ENCODE data around the gene PRPH. TPM values are rescaled to one million over a fixed set of nuclear protein-coding genes. Genes with fewer than 3 reads are reported as not detected.
"Not testable (repeated sequence)": the region's sequence is repeated elsewhere in the genome, so short reads cannot be mapped to it uniquely, and the experiment has no call there.

PRPH gene
- total and polyA plus RNA-seq, 5 donors, result 0.57 to 2.0 (median 0.94) TPM

DNA sequence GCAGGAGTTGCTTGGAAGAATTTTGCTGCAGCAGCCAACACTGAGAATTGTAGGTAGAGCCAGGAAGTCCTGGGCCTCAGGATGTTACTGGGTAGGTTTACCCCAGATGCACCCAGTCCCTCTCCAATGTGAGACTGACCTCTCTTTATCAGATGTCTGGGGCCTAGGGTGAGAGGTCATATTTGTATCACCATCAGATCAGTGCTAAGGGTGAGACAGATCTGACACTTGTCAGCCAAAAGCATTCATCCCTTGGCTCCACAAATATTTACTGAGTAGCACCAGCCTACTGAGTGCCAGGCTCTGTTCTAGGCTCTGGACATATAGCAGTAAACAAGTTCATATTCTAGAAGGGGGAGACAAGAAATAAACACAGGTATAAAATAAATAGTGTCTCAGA lies 32.4 kb downstream of the PRPH start:
- H3K27ac ChIP-seq (ENCODE audit: low read length), result no peak overlapping the region
- DNase-seq (no peak), ATAC-seq (no peak)
- no peaks in the 10 kb centered on the region for H3K9me3 ChIP-seq (ENCODE audit: control insufficient read depth, low read length)
- no peaks in the 10 kb centered on the region for H3K27me3 ChIP-seq (ENCODE audit: control insufficient read depth, insufficient read depth)
- no peaks in the 10 kb centered on the region for H3K4me1 ChIP-seq (ENCODE audit: control insufficient read depth, insufficient read depth, low read length)
- no peak overlapping the region for H3K4me3 ChIP-seq (ENCODE audit: low read length)
- intact Hi-C loops (cut with DNase I), result no loop called here

DNA sequence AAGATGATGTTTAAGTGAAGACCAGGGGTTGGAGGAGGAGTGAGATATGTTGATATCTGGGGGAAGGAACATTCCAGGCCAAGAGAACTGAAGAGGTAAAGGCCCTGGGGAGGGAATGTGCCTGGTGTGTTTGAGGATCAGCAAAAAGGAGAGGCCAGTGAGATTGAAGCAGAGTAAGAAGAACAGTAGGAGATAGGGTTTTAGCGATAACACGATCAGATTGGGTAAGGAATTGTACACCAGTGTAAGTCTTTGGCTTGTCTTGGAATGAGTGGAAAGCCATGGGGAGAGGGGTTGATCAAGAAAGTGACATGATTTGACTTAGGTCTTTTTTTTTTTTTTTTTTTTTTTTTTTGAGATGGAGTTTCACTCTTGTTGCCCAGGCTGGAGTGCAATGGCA lies 32.9 kb downstream of the PRPH start:
- no peaks in the 10 kb centered on the region for H3K9me3 ChIP-seq (ENCODE audit: control insufficient read depth, low read length)
- 98% methylated on average over 2 of the region's 2 CpGs for WGBS
- no peaks in the 10 kb centered on the region for H3K4me1 ChIP-seq (ENCODE audit: control insufficient read depth, insufficient read depth, low read length)
- intact Hi-C loops (cut with DNase I), result no loop called here
- DNase-seq (no peak), ATAC-seq (no peak)
- no peaks in the 10 kb centered on the region for H3K27me3 ChIP-seq (ENCODE audit: control insufficient read depth, insufficient read depth)
- no peak overlapping the region for H3K4me3 ChIP-seq (ENCODE audit: low read length)
- H3K27ac ChIP-seq (ENCODE audit: low read length), result no peak overlapping the region

DNA sequence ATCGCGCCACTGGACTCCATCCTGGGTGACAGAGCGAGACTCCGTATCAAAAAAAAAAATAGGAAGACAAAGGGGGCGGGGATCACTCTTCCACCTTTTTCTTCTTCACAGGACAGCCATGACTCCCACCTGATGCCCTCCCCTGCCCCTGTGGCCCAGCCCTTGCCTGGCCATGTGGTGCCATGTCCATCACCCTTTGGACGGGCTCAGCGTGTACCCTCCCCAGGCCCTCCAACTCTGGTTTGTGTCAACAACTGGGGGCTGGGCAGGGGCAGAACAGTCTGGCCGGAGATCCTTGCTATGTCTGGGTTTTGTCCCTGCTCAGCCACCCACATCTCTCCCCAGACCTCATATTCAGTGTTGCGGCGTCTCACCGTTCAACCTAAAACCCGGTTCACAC lies 33.9 kb downstream of the PRPH start:
- ATAC-seq (no peak), DNase-seq (peak in 1 of 3 donors; percentile 37)
- Histone ChIP-seq H3K4me1 (ENCODE audit: control insufficient read depth, insufficient read depth, low read length) (no peaks in the 10 kb centered on the region), H3K27ac (ENCODE audit: low read length) (no peak overlapping the region), H3K9me3 (ENCODE audit: control insufficient read depth, low read length) (no peaks in the 10 kb centered on the region), H3K27me3 (ENCODE audit: control insufficient read depth, insufficient read depth) (no peaks in the 10 kb centered on the region), H3K4me3 (ENCODE audit: low read length) (no peak overlapping the region)
- 96% methylated on average over 12 of the region's 12 CpGs for WGBS
- intact Hi-C loops (cut with DNase I), result no loop called here

GRCh38 chr12:49330032-49330619 lies 35.2 kb downstream of the PRPH start:
- no peak overlapping the region for H3K27ac ChIP-seq (ENCODE audit: low read length)
- no peaks in the 10 kb centered on the region for H3K4me1 ChIP-seq (ENCODE audit: control insufficient read depth, insufficient read depth, low read length)
- intact Hi-C loops (cut with DNase I), result loop anchor here in 1 of 4 donors (10.0 kb wide), 1 partner anchor 45 kb away; no protein-coding TSS in a partner anchor
- ATAC-seq (no peak), DNase-seq (no peak)
- H3K27me3 ChIP-seq (ENCODE audit: control insufficient read depth, insufficient read depth), result no peaks in the 10 kb centered on the region
- no peak overlapping the region for H3K4me3 ChIP-seq (ENCODE audit: low read length)
- 88% methylated on average over 7 of the region's 7 CpGs for WGBS
- H3K9me3 ChIP-seq (ENCODE audit: control insufficient read depth, low read length), result no peaks in the 10 kb centered on the region

DNA sequence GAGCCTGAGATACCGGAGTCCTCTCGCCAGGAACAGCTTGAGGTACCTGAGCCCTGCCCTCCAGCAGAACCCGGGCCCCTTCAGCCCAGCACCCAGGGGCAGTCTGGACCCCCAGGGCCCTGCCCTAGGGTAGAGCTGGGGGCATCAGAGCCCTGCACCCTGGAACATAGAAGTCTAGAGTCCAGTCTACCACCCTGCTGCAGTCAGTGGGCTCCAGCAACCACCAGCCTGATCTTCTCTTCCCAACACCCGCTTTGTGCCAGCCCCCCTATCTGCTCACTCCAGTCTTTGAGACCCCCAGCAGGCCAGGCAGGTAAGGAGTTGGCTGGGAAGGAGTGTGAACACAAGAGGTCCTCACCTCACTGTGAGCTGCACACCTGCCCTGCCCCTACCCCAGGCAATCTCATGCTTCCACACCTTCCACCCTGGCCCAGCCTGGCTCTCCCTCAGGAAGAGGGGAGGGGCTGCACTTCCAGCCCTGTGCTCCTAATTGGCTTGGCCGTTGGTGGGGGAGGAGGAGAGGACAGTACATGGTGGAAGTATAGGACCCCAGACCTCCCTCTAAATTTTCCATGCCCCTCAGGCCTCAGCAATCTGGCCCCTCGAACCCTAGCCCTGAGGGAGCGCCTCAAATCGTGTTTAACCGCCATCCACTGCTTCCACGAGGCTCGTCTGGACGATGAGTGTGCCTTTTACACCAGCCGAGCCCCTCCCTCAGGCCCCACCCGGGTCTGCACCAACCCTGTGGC lies 35.9 kb downstream of the PRPH start:
- Histone ChIP-seq H3K4me1 (ENCODE audit: control insufficient read depth, insufficient read depth, low read length) (no peaks in the 10 kb centered on the region), H3K4me3 (ENCODE audit: low read length) (no peak overlapping the region), H3K9me3 (ENCODE audit: control insufficient read depth, low read length) (no peaks in the 10 kb centered on the region), H3K27ac (ENCODE audit: low read length) (no peak overlapping the region), H3K27me3 (ENCODE audit: control insufficient read depth, insufficient read depth) (no peaks in the 10 kb centered on the region)
- WGBS, result 77% methylated on average over 14 of the region's 14 CpGs
- intact Hi-C loops (cut with DNase I), result loop anchor here in 1 of 4 donors (10.0 kb wide), 1 partner anchor 46 kb away; no protein-coding TSS in a partner anchor
- no peak for DNase-seq
- ATAC-seq, result no peak

DNA sequence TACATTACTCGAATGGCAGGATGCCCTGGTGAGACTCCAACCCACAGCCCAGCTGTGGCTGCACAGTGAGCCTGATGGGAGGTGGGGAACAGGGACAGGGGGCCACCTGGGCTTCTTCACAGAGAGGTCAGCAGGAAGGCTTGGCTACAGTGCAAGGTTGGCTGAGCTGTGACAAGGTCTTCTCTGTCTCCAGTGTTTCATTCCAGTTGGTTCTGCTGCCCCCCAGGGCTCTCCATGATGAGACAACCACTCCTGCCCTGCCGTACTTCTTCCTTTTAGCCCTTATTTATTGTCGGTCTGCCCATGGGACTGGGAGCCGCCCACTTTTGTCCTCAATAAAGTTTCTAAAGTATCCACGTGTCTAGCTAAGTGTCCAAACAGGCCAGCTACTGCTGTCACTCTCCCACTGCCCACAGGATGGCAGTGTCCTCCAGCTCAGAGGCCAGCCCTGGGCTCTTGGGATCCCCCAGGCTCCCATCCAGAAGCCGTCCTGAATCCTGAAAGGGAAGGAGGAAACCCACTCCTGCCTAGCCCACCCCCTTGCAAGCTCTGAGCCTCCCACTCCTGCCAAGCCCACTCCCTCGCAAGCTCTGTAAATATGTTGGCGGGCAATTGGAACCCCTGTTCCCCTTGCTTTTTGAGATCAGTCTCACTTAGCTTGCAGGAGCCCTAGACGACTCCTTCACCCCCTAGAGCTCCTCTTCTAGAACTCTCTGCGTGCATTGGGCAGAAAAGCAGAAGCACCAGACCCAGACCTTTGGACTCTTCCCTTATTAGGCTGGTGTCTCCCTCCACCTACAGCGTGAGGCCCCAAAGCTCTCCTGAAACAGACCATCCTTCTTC lies 36.7 kb downstream of the PRPH start:
- ATAC-seq (peak; percentile 81), DNase-seq (peak; percentile 74 to 85 (median 85))
- H3K27ac ChIP-seq (ENCODE audit: low read length), result no peak overlapping the region
- no peak overlapping the region for H3K4me3 ChIP-seq (ENCODE audit: low read length)
- intact Hi-C loops (cut with DNase I), result loop anchor here in 1 of 4 donors (10.0 kb wide), 1 partner anchor 47 kb away; no protein-coding TSS in a partner anchor
- H3K4me1 ChIP-seq (ENCODE audit: control insufficient read depth, insufficient read depth, low read length), result no peaks in the 10 kb centered on the region
- H3K27me3 ChIP-seq (ENCODE audit: control insufficient read depth, insufficient read depth), result no peaks in the 10 kb centered on the region
- H3K9me3 ChIP-seq (ENCODE audit: control insufficient read depth, low read length), result no peaks in the 10 kb centered on the region
- WGBS, result 40% methylated on average over 11 of the region's 11 CpGs

DNA sequence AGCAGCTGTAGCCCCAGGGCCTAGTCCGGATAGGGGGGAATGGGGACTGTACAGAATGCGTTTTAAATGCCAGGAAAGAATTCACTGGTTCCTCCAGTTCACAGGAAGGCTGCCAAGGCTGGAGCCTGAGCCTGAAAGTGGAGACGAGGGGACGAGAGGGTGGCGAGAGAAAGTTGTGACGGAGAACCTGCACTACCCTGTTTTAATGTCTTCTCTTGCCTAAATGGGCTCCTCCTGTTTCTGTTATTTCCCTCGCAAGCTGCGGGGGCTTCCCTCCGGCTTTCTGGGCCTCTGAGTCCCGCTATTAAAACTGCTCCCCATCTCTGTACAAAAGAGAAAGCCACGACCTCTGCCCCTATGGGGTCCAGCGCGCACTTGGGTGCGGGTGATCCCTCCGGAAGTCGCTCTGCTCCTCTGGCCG lies 37.5 kb downstream of the PRPH start:
- peaks cover 2% of the 10 kb centered on the region for H3K4me1 ChIP-seq (ENCODE audit: control insufficient read depth, insufficient read depth, low read length)
- H3K27me3 ChIP-seq (ENCODE audit: control insufficient read depth, insufficient read depth), result no peaks in the 10 kb centered on the region
- 72% methylated on average over 17 of the region's 17 CpGs for WGBS
- DNase-seq (no peak), ATAC-seq (no peak)
- no peak overlapping the region for H3K4me3 ChIP-seq (ENCODE audit: low read length)
- H3K27ac ChIP-seq (ENCODE audit: low read length), result no peak overlapping the region
- intact Hi-C loops (cut with DNase I), result loop anchor here in 1 of 4 donors (10.0 kb wide), 1 partner anchor 48 kb away; no protein-coding TSS in a partner anchor
- no peaks in the 10 kb centered on the region for H3K9me3 ChIP-seq (ENCODE audit: control insufficient read depth, low read length)

GRCh38 chr12:49332891-49333371 lies 38.0 kb downstream of the PRPH start:
- Histone ChIP-seq H3K27me3 (ENCODE audit: control insufficient read depth, insufficient read depth) (no peaks in the 10 kb centered on the region), H3K4me1 (ENCODE audit: control insufficient read depth, insufficient read depth, low read length) (peaks cover 2% of the 10 kb centered on the region), H3K4me3 (ENCODE audit: low read length) (no peak overlapping the region), H3K27ac (ENCODE audit: low read length) (no peak overlapping the region), H3K9me3 (ENCODE audit: control insufficient read depth, low read length) (no peaks in the 10 kb centered on the region)
- DNase-seq (no peak), ATAC-seq (no peak)
- 29% methylated on average over 40 of the region's 40 CpGs for WGBS
- intact Hi-C loops (cut with DNase I), result loop anchor here in 1 of 4 donors (10.0 kb wide), 1 partner anchor 48 kb away; no protein-coding TSS in a partner anchor

GRCh38 chr12:49333778-49334177 lies 38.8 kb downstream of the PRPH start:
- 41% methylated on average over 21 of the region's 21 CpGs for WGBS

DNA sequence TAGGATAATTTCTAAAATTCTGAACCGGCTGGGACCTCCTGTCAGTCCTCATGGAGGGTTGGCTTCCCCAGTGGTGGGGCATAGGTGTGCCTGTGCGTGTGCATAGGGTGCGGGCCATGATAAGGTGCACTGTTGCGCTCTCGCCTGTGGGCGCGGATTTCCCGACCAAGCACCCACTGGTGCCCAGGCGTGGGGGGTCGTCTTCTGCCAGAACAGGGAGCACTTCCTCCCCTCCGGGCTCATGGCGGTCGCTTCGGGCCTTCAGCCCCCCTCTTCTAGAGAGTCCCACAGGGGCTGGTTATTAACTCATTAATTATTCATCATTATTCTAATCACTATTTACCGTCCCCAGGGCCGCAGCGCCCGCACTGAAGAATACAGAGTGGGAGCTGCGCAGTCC lies 39.3 kb downstream of the PRPH start:
- WGBS, result 35% methylated on average over 19 of the region's 19 CpGs
- H3K27me3 ChIP-seq (ENCODE audit: control insufficient read depth, insufficient read depth), result no peaks in the 10 kb centered on the region
- no peak overlapping the region for H3K4me3 ChIP-seq (ENCODE audit: low read length)
- H3K9me3 ChIP-seq (ENCODE audit: control insufficient read depth, low read length), result no peaks in the 10 kb centered on the region
- ATAC-seq (no peak), DNase-seq (no peak)
- H3K4me1 ChIP-seq (ENCODE audit: control insufficient read depth, insufficient read depth, low read length), result peaks cover 2% of the 10 kb centered on the region
- no peak overlapping the region for H3K27ac ChIP-seq (ENCODE audit: low read length)
- intact Hi-C loops (cut with DNase I), result loop anchor here in 1 of 4 donors (10.0 kb wide), 1 partner anchor 49 kb away; no protein-coding TSS in a partner anchor

More at GRCh38 chr12:49333778-49334177, 38.8 kb downstream of the PRPH start:
- H3K9me3 ChIP-seq (ENCODE audit: control insufficient read depth, low read length); DNase-seq; H3K4me1 ChIP-seq (ENCODE audit: control insufficient read depth, insufficient read depth, low read length); ATAC-seq; H3K4me3 ChIP-seq (ENCODE audit: low read length); H3K27me3 ChIP-seq (ENCODE audit: control insufficient read depth, insufficient read depth); H3K27ac ChIP-seq (ENCODE audit: low read length): not testable (repeated sequence)
- intact Hi-C loops (cut with DNase I), result loop anchor here in 1 of 4 donors (10.0 kb wide), 1 partner anchor 49 kb away; no protein-coding TSS in a partner anchor

All from right cardiac atrium (tissue), 5 donors.